ENCODE data around the gene EPS15. TPM values are rescaled to one million over a fixed set of nuclear protein-coding genes. Genes with fewer than 3 reads are reported as not detected.
"Not testable (repeated sequence)": the region's sequence is repeated elsewhere in the genome, so short reads cannot be mapped to it uniquely, and the experiment has no call there.

Gene EPS15
- polyA plus RNA-seq, 1 of the 3 experiments (the other 2 are of a cell fraction) = 17.0 TPM

- Histone ChIP-seq H3K9ac (no peak overlapping the region), H3K4me1 (ENCODE audit: control insufficient read depth in 1 of 2, insufficient read depth in 2 of 2, low read depth in 1 of 2, low read length in 1 of 2) (peaks cover 3 to 17% of the 10 kb centered on the region in 2 experiments; a peak in 3 of 4 replicates), H3F3A (replicated peaks; ENCODE audit: insufficient read depth) (peaks cover 26% of the 10 kb centered on the region), H3K27me3 (ENCODE audit: insufficient read depth) (no peaks in the 10 kb centered on the region), H3K9me2 (no peaks in the 10 kb centered on the region), H4K20me1 (ENCODE audit: insufficient read depth) (no peaks in the 10 kb centered on the region), H3K79me2 (ENCODE audit: insufficient read depth) (no peaks in the 10 kb centered on the region), H3K4me3 (ENCODE audit: low read depth in 2 of 2, low read length in 1 of 2) (no peak overlapping the region), H3K4me2 (no peak overlapping the region), H3K9me3 (no peaks in the 10 kb centered on the region), H3K27ac (ENCODE audit: low read depth in 2 of 2, low read length in 1 of 2) (no peak overlapping the region), H3K36me3 (replicated peaks in 1 of 2; ENCODE audit: control insufficient read depth in 1 of 2, insufficient read depth in 2 of 2, low read length in 1 of 2) (no peaks in the 10 kb centered on the region), H2AFZ (ENCODE audit: low read depth) (no peak overlapping the region)
- no peak for TF ChIP-seq RAD21 (IDR thresholded peaks at IDR 0.05; ENCODE audit: low read length)
- TF ChIP-seq USF1 (IDR thresholded peaks at IDR 0.05; ENCODE audit: borderline replicate concordance, low read depth) = no peak
- no peak for TF ChIP-seq ZBTB33 (IDR thresholded peaks at IDR 0.05; ENCODE audit: borderline replicate concordance, low read depth)
- no peak for TF ChIP-seq MEF2A (IDR thresholded peaks at IDR 0.05; ENCODE audit: borderline replicate concordance, low read depth)
- no peak for TF ChIP-seq POLR2AphosphoS5 (IDR thresholded peaks at IDR 0.05; ENCODE audit: low read depth, low read length)
- no peak for TF ChIP-seq PBX3 (IDR thresholded peaks at IDR 0.05)
- TF ChIP-seq ELF1 (IDR thresholded peaks at IDR 0.05) = no peak
- TF ChIP-seq SMC3 (IDR thresholded peaks at IDR 0.05; ENCODE audit: low read depth, low read length) = no peak
- TF ChIP-seq RCOR1 (IDR thresholded peaks at IDR 0.05; ENCODE audit: low read length) = no peak
- ChIA-PET CTCF (interaction anchor here (1.3 kb wide), 1 partner anchor 38 kb away, joined by 5 read pairs; no protein-coding TSS in a partner anchor), POLR2A (no interaction called here)
- 100% methylated on average over 1 of the region's 1 CpG for WGBS (ENCODE audit: low lambda C conversion rate)
- DNase-seq = no peak
Observed at GRCh38 chr1:51561702-51562101, 42.6 kb upstream of the EPS15 start.

GRCh38 chr1:51560895-51561294, 41.8 kb upstream of the EPS15 start:
- CTCF ChIA-PET = not testable (repeated sequence)

More at GRCh38 chr1:51560895-51561294, 41.8 kb upstream of the EPS15 start:
- H3K4me3 ChIP-seq (ENCODE audit: low read depth in 2 of 2, low read length in 1 of 2); POLR2A ChIA-PET; H2AFZ ChIP-seq (ENCODE audit: low read depth); H3K36me3 ChIP-seq (replicated peaks in 1 of 2; ENCODE audit: control insufficient read depth in 1 of 2, insufficient read depth in 2 of 2, low read length in 1 of 2); H3K9ac ChIP-seq; H3K79me2 ChIP-seq (ENCODE audit: insufficient read depth); H4K20me1 ChIP-seq (ENCODE audit: insufficient read depth); H3K9me2 ChIP-seq; DNase-seq; H3K4me2 ChIP-seq; H3K27ac ChIP-seq (ENCODE audit: low read depth in 2 of 2, low read length in 1 of 2); H3K27me3 ChIP-seq (ENCODE audit: insufficient read depth); H3K9me3 ChIP-seq: not testable (repeated sequence)
- Histone ChIP-seq H3K4me1 (ENCODE audit: control insufficient read depth in 1 of 2, insufficient read depth in 2 of 2, low read depth in 1 of 2, low read length in 1 of 2) (peaks cover 3 to 15% of the 10 kb centered on the region in 2 experiments; a peak in 3 of 4 replicates), H3F3A (replicated peaks; ENCODE audit: insufficient read depth) (peaks cover 26% of the 10 kb centered on the region)
- WGBS (ENCODE audit: low lambda C conversion rate) = 97% methylated on average over 8 of the region's 8 CpGs

Data from SK-N-SH (cell line).